OCI-LY1 (cell line): ENCODE measurements around the gene TCF19.

Experiments used
- EZH2 ChIP-seq: fragments of 200-600 bp; sonication (generic), shearing (Covaris generic); IDR thresholded peaks from 2 replicates; pipeline ENCODE4 v1.8.0; 2017; ENCODE audit warnings: borderline replicate concordance, mixed run types, mild to moderate bottlenecking, antibody characterized with exemption, low read length, moderate library complexity, mixed read lengths
- TF ChIP-seq, protein P1 (sequence below): fragments of 200-600 bp; sonication (generic), shearing (Covaris generic); IDR thresholded peaks from 2 replicates; pipeline ENCODE4 v1.5.1; 2017; ENCODE audit warnings: mild to moderate bottlenecking, antibody characterized with exemption, low read length, moderate library complexity, mixed read lengths

DNA sequence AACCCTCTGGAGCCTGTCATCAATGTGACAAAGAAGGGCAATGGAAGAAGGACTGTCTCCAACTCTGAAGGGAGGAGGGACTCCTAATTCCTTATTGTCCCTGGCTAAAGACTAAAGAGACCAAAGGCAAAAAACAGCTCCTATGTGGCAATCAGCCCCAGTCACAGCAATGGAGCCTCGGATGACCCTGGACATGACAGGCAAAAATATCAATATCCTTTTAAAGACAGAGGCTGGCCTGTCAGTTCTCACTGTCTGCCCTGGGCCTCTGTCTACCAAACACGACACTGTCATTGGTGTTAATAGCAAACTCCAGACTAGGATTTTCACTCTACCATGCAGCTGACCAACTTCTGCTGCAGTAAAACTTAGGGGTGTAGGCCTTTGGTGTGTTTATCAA lies 50.1 kb downstream of the TCF19 start:
- TF ChIP-seq, protein P1, sequence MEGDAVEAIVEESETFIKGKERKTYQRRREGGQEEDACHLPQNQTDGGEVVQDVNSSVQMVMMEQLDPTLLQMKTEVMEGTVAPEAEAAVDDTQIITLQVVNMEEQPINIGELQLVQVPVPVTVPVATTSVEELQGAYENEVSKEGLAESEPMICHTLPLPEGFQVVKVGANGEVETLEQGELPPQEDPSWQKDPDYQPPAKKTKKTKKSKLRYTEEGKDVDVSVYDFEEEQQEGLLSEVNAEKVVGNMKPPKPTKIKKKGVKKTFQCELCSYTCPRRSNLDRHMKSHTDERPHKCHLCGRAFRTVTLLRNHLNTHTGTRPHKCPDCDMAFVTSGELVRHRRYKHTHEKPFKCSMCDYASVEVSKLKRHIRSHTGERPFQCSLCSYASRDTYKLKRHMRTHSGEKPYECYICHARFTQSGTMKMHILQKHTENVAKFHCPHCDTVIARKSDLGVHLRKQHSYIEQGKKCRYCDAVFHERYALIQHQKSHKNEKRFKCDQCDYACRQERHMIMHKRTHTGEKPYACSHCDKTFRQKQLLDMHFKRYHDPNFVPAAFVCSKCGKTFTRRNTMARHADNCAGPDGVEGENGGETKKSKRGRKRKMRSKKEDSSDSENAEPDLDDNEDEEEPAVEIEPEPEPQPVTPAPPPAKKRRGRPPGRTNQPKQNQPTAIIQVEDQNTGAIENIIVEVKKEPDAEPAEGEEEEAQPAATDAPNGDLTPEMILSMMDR = no peak
- TF ChIP-seq EZH2 = no peak
